SK-N-SH (cell line): ENCODE measurements around the gene XRRA1. TPM values are rescaled to one million over a fixed set of nuclear protein-coding genes. Genes with fewer than 3 reads are reported as not detected.

Source experiments
- CTCF ChIA-PET: fragments of 300-600, 350-600 bp; formaldehyde crosslinking; extraction: SDS; loops from one replicate; lab custom pipeline; 2021; lab: Yijun Ruan, JAX
- POLR2A ChIA-PET: fragments of 350-600 bp; sonication (Branson Sonifier 250); formaldehyde crosslinking; extraction: SDS; loops from one replicate; lab custom pipeline; 2020; ENCODE audit warnings: antibody characterized with exemption, inconsistent platforms; lab: Yijun Ruan, JAX
- DNase-seq: peaks from one replicate; pipeline ENCODE4 v3.0.0; 2012
- H2AFZ ChIP-seq: fragments of 200-600 bp; sonication (generic); 2 replicates; pipeline ENCODE4 v1.8.1; 2016; ENCODE audit warnings: antibody characterized with exemption, mild to moderate bottlenecking, low read depth
- H3F3A ChIP-seq: fragments of 200-600 bp; sonication (generic); replicated peaks from 2 replicates; pipeline ENCODE3; 2016; ENCODE audit warnings: antibody characterized with exemption, mild to moderate bottlenecking; ENCODE audit not compliant: insufficient read depth
- H3K27ac ChIP-seq, 2 experiments: fragments of 200-500 bp in 1 of 2; fragments of 200-600 bp in 1 of 2; sonication (Bioruptor generic) in 1 of 2; sonication (generic), shearing (Covaris generic) in 1 of 2; 2 replicates each; pipeline versions ENCODE4 v1.5.1 to v1.6.1; 2014 to 2016; ENCODE audit warnings: low read depth in 2 of 2, inconsistent platforms in 1 of 2, low read length in 1 of 2, mild to moderate bottlenecking in 1 of 2, mixed read lengths in 1 of 2
- H3K27me3 ChIP-seq: fragments of 200-600 bp; sonication (generic), shearing (Covaris generic); 2 replicates; pipeline ENCODE4 v1.6.1; 2016; ENCODE audit warnings: mixed run types; ENCODE audit not compliant: insufficient read depth
- H3K36me3 ChIP-seq, 2 experiments: fragments of 200-500 bp in 1 of 2; fragments of 200-600 bp in 1 of 2; sonication (Bioruptor generic) in 1 of 2; sonication (generic) in 1 of 2; replicated peaks in 1 of 2; 2 replicates each; pipeline versions ENCODE3 to v1.5.1; 2014 to 2016; ENCODE audit warnings: low read length in 1 of 2, mild to moderate bottlenecking in 1 of 2; ENCODE audit not compliant: insufficient read depth in 2 of 2, control insufficient read depth in 1 of 2
- H3K4me1 ChIP-seq, 2 experiments: fragments of 200-500 bp in 1 of 2; fragments of 200-600 bp in 1 of 2; sonication (Bioruptor generic) in 1 of 2; sonication (generic), shearing (Covaris generic) in 1 of 2; 2 replicates each; pipeline versions ENCODE4 v1.5.1 to v1.6.1; 2014 to 2016; ENCODE audit warnings: low read depth in 1 of 2, low read length in 1 of 2, mixed run types in 1 of 2; ENCODE audit not compliant: insufficient read depth in 2 of 2, control insufficient read depth in 1 of 2
- H3K4me2 ChIP-seq: fragments of 200-600 bp; sonication (generic), shearing (Covaris generic); 2 replicates; pipeline ENCODE4 v1.6.1; 2017; ENCODE audit warnings: mixed run types
- H3K4me3 ChIP-seq, 2 experiments: fragments of 200-500 bp in 1 of 2; fragments of 200-600 bp in 1 of 2; sonication (Bioruptor generic) in 1 of 2; sonication (generic), shearing (Covaris generic) in 1 of 2; 2 replicates each; pipeline versions ENCODE4 v1.5.1 to v1.8.1; 2014 to 2016; ENCODE audit warnings: low read depth in 2 of 2, inconsistent platforms in 1 of 2, low read length in 1 of 2, mild to moderate bottlenecking in 1 of 2, mixed read lengths in 1 of 2, moderate library complexity in 1 of 2
- H3K79me2 ChIP-seq: fragments of 200-600 bp; sonication (generic); 2 replicates; pipeline ENCODE4 v1.8.1; 2017; ENCODE audit warnings: mild to moderate bottlenecking; ENCODE audit not compliant: insufficient read depth
- H3K9ac ChIP-seq: fragments of 200-600 bp; sonication (generic); 2 replicates; pipeline ENCODE4 v1.6.1; 2017; ENCODE audit warnings: mixed run types
- H3K9me2 ChIP-seq: fragments of 200-600 bp; sonication (generic); 2 replicates; pipeline ENCODE4 v1.6.1; 2017; ENCODE audit warnings: mixed run types
- H3K9me3 ChIP-seq: fragments of 200-600 bp; sonication (generic); 2 replicates; pipeline ENCODE4 v1.6.1; 2017; ENCODE audit warnings: mixed run types, mild to moderate bottlenecking, moderate library complexity
- H4K20me1 ChIP-seq: fragments of 200-600 bp; sonication (generic); 2 replicates; pipeline ENCODE4 v1.6.1; 2017; ENCODE audit warnings: mild to moderate bottlenecking, mixed run types; ENCODE audit not compliant: insufficient read depth
- CTCF ChIP-seq: fragments of 200-600 bp; sonication (generic); IDR thresholded peaks from 2 replicates; pipeline ENCODE4 v1.6.1; 2017; ENCODE audit warnings: antibody characterized with exemption, mild to moderate bottlenecking, moderate library complexity
- FOXM1 ChIP-seq: IDR thresholded peaks from 2 replicates; pipeline ENCODE4 v1.4.0; 2012; ENCODE audit warnings: low read depth, mild to moderate bottlenecking
- GATA2 ChIP-seq: sonication (generic); formaldehyde crosslinking; IDR thresholded peaks from 2 replicates; pipeline ENCODE4 v1.5.0; 2020; ENCODE audit warnings: mild to moderate bottlenecking, missing genetic modification reagents
- MEF2A ChIP-seq: IDR thresholded peaks from 2 replicates; pipeline ENCODE4 v1.4.0; 2012; ENCODE audit warnings: low read depth, borderline replicate concordance
- MXI1 ChIP-seq: IDR thresholded peaks from 2 replicates; pipeline ENCODE4 v1.6.1; 2012; ENCODE audit warnings: mild to moderate bottlenecking, low read depth, low read length, improper control_type of control experiment
- NFIC ChIP-seq: IDR thresholded peaks from 2 replicates; pipeline ENCODE4 v1.4.0; 2012; ENCODE audit warnings: borderline replicate concordance
- NRF1 ChIP-seq: IDR thresholded peaks from 2 replicates; pipeline ENCODE4 v1.6.1; 2012; ENCODE audit warnings: low read depth, mild to moderate bottlenecking, low read length
- POLR2AphosphoS5 ChIP-seq: IDR thresholded peaks from 2 replicates; pipeline ENCODE4 v1.6.1; 2012; ENCODE audit warnings: low read depth, low read length
- RCOR1 ChIP-seq: fragments of 150-350 bp; IDR thresholded peaks from 2 replicates; pipeline ENCODE4 v1.6.1; 2017; ENCODE audit warnings: antibody characterized with exemption, low read length
- RFX5 ChIP-seq: IDR thresholded peaks from 2 replicates; pipeline ENCODE4 v1.6.1; 2012; ENCODE audit warnings: mild to moderate bottlenecking, improper control_type of control experiment, low read length
- TAF1 ChIP-seq: IDR thresholded peaks from 2 replicates; pipeline ENCODE4 v1.6.1; 2012; ENCODE audit warnings: low read depth, mild to moderate bottlenecking, low read length, moderate library complexity, borderline replicate concordance
- USF2 ChIP-seq: fragments of 150-350 bp; IDR thresholded peaks from 2 replicates; pipeline ENCODE4 v1.6.1; 2017; ENCODE audit warnings: antibody characterized with exemption, low read length, low read depth, borderline replicate concordance
- YY1 ChIP-seq: IDR thresholded peaks from 2 replicates; pipeline ENCODE4 v1.4.0; 2012; ENCODE audit warnings: low read depth, mild to moderate bottlenecking
- WGBS: methylation state at CpG from one replicate; pipeline ENCODE4 v1.1.6; 2017; ENCODE audit warnings: low lambda C conversion rate; 5-methylcytosine and 5-hydroxymethylcytosine counted together
- polyA plus RNA-seq, 3 experiments: library from polyadenylated mRNA; depleted of rRNA; stranded (reverse); fragments of >200 nt; gene quantifications; 2 replicates each; pipeline ENCODE4 v1.2.3, GENCODE V29; 2012
- TF ChIP-seq, protein P1 (sequence below): IDR thresholded peaks from 2 replicates; pipeline ENCODE4 v1.4.0; 2012; ENCODE audit warnings: low read depth, borderline replicate concordance
- TF ChIP-seq, protein P2 (sequence below): fragments of 150-350 bp; IDR thresholded peaks from 2 replicates; pipeline ENCODE4 v1.6.1; 2016; ENCODE audit warnings: mild to moderate bottlenecking, low read depth, low read length
- TF ChIP-seq, protein P3 (sequence below): IDR thresholded peaks from 2 replicates; pipeline ENCODE4 v1.6.1; 2012; ENCODE audit warnings: mild to moderate bottlenecking, low read depth, low read length, moderate library complexity

XRRA1 gene
- polyA plus RNA-seq, 1 of the 3 experiments (the other 2 are of a cell fraction): 12.9 TPM

DNA sequence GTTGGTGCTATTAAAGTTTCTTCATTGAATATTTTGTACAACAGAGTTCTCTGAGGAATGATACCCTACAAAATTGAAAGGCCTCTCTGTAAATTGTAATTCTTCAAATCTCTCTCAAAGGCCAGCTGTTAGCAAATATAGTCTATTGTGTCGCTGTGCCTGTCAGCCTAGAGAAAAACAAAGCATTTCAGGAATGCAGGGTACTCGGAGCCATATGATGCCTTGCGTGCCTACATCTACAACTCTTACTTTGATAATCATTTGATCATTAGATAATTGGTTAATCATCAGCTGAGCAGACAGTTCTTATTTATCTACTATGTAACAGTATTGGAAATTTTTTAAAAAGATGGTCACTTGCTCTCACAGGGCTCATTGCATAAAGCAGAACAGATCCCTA, 132.9 kb downstream of the XRRA1 start:
- CTCF ChIA-PET: no interaction called here

More for the DNA sequence above, 132.9 kb downstream of the XRRA1 start:
- Histone ChIP-seq H3K36me3 (peaks cover 31 to 46% of the 10 kb centered on the region in 2 experiments), H4K20me1 (no peaks in the 10 kb centered on the region), H3K4me3 (no peak overlapping the region), H3K27me3 (no peaks in the 10 kb centered on the region), H3K9me3 (no peaks in the 10 kb centered on the region), H3K79me2 (peaks cover 7% of the 10 kb centered on the region), H3F3A (peaks cover 7% of the 10 kb centered on the region), H3K9me2 (no peaks in the 10 kb centered on the region), H3K4me1 (peaks cover 0 to 7% of the 10 kb centered on the region in 2 experiments; a peak in 1 of 4 replicates), H3K27ac (no peak overlapping the region), H2AFZ (no peak overlapping the region), H3K4me2 (no peak overlapping the region), H3K9ac (no peak overlapping the region)
- POLR2A ChIA-PET: no interaction called here
- no peak for TF ChIP-seq GATA2 (CRISPR knock-in tag)
- no peak for TF ChIP-seq RCOR1
- TF ChIP-seq MEF2A: no peak
- no peak for TF ChIP-seq MXI1
- TF ChIP-seq, protein P1, sequence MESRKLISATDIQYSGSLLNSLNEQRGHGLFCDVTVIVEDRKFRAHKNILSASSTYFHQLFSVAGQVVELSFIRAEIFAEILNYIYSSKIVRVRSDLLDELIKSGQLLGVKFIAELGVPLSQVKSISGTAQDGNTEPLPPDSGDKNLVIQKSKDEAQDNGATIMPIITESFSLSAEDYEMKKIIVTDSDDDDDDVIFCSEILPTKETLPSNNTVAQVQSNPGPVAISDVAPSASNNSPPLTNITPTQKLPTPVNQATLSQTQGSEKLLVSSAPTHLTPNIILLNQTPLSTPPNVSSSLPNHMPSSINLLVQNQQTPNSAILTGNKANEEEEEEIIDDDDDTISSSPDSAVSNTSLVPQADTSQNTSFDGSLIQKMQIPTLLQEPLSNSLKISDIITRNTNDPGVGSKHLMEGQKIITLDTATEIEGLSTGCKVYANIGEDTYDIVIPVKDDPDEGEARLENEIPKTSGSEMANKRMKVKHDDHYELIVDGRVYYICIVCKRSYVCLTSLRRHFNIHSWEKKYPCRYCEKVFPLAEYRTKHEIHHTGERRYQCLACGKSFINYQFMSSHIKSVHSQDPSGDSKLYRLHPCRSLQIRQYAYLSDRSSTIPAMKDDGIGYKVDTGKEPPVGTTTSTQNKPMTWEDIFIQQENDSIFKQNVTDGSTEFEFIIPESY: no peak
- TF ChIP-seq, protein P2, sequence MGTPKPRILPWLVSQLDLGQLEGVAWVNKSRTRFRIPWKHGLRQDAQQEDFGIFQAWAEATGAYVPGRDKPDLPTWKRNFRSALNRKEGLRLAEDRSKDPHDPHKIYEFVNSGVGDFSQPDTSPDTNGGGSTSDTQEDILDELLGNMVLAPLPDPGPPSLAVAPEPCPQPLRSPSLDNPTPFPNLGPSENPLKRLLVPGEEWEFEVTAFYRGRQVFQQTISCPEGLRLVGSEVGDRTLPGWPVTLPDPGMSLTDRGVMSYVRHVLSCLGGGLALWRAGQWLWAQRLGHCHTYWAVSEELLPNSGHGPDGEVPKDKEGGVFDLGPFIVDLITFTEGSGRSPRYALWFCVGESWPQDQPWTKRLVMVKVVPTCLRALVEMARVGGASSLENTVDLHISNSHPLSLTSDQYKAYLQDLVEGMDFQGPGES: no peak
- no peak for TF ChIP-seq USF2
- no peak for TF ChIP-seq NRF1
- no peak for TF ChIP-seq RFX5
- no peak for TF ChIP-seq POLR2AphosphoS5
- no peak for TF ChIP-seq CTCF
- TF ChIP-seq FOXM1: no peak
- no peak for TF ChIP-seq TAF1
- TF ChIP-seq, protein P3, sequence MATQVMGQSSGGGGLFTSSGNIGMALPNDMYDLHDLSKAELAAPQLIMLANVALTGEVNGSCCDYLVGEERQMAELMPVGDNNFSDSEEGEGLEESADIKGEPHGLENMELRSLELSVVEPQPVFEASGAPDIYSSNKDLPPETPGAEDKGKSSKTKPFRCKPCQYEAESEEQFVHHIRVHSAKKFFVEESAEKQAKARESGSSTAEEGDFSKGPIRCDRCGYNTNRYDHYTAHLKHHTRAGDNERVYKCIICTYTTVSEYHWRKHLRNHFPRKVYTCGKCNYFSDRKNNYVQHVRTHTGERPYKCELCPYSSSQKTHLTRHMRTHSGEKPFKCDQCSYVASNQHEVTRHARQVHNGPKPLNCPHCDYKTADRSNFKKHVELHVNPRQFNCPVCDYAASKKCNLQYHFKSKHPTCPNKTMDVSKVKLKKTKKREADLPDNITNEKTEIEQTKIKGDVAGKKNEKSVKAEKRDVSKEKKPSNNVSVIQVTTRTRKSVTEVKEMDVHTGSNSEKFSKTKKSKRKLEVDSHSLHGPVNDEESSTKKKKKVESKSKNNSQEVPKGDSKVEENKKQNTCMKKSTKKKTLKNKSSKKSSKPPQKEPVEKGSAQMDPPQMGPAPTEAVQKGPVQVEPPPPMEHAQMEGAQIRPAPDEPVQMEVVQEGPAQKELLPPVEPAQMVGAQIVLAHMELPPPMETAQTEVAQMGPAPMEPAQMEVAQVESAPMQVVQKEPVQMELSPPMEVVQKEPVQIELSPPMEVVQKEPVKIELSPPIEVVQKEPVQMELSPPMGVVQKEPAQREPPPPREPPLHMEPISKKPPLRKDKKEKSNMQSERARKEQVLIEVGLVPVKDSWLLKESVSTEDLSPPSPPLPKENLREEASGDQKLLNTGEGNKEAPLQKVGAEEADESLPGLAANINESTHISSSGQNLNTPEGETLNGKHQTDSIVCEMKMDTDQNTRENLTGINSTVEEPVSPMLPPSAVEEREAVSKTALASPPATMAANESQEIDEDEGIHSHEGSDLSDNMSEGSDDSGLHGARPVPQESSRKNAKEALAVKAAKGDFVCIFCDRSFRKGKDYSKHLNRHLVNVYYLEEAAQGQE: no peak
- no peak for TF ChIP-seq YY1
- TF ChIP-seq NFIC: no peak
- no peak for DNase-seq
- 82% methylated on average over 3 of the region's 3 CpGs for WGBS
